HEK293 (cell line): ENCODE data around the gene SPOUT1.
A peak's percentile ranks its signal among the peaks of the same experiment; 100 is the strongest.

Experiments
- CTCF ChIA-PET: fragments of 350-600 bp; formaldehyde crosslinking; extraction: SDS; loops from one replicate; lab custom pipeline; 2021; ENCODE audit warnings: antibody characterized with exemption; lab: Yijun Ruan, JAX
- POLR2A ChIA-PET: fragments of 300-600 bp; formaldehyde crosslinking; extraction: SDS; loops from one replicate; lab custom pipeline; 2020; ENCODE audit warnings: antibody characterized with exemption, inconsistent platforms; lab: Yijun Ruan, JAX
- H3K27ac ChIP-seq: fragments of 200-500 bp; sonication (Bioruptor generic); 2 replicates; pipeline ENCODE4 v1.5.1; 2014; ENCODE audit warnings: low read depth, low read length, control low read depth, inconsistent platforms; ENCODE audit errors: extremely low read depth
- H3K36me3 ChIP-seq, 2 experiments: fragments of 200-500 bp in 1 of 2; sonication (Bioruptor generic) in 1 of 2; 1 replicate in 1 of 2; 2 replicates in 1 of 2; pipeline ENCODE4 v1.5.1; 2014 to 2017; ENCODE audit warnings: inconsistent platforms in 2 of 2, low read length in 2 of 2; ENCODE audit not compliant: control insufficient read depth in 2 of 2, insufficient read depth in 1 of 2
- H3K4me1 ChIP-seq: fragments of 200-500 bp; sonication (Bioruptor generic); 2 replicates; pipeline ENCODE4 v1.5.1; 2014; ENCODE audit warnings: mild to moderate bottlenecking, low read length, inconsistent platforms; ENCODE audit not compliant: control insufficient read depth, insufficient read depth
- H3K4me3 ChIP-seq: 2 replicates; pipeline ENCODE4 v1.5.1; 2011; ENCODE audit warnings: low read depth, mild to moderate bottlenecking, control low read depth, low read length, moderate library complexity
- H3K9me3 ChIP-seq: fragments of 200-500 bp; sonication (Bioruptor generic); 2 replicates; pipeline ENCODE4 v1.5.1; 2014; ENCODE audit warnings: low read depth, low read length, inconsistent platforms; ENCODE audit not compliant: control insufficient read depth, insufficient read depth
- GLIS1 ChIP-seq: fragments of 450-650 bp; formaldehyde crosslinking; IDR thresholded peaks from 2 replicates; pipeline ENCODE4 v1.5.1; 2016; ENCODE audit warnings: missing biosample characterization, missing genetic modification characterization
- GLIS2 ChIP-seq: fragments of 450-650 bp; formaldehyde crosslinking; IDR thresholded peaks from 2 replicates; pipeline ENCODE4 v1.5.1; 2016; ENCODE audit warnings: missing biosample characterization, missing genetic modification characterization
- KLF8 ChIP-seq: fragments of 450-650 bp; formaldehyde crosslinking; IDR thresholded peaks from 2 replicates; pipeline ENCODE4 v1.5.1; 2016; ENCODE audit warnings: missing biosample characterization, missing genetic modification characterization
- OVOL3 ChIP-seq: fragments of 450-650 bp; formaldehyde crosslinking; IDR thresholded peaks from 2 replicates; pipeline ENCODE4 v1.5.1; 2016; ENCODE audit warnings: missing biosample characterization, missing genetic modification characterization
- SETDB1 ChIP-seq: IDR thresholded peaks from one replicate; pipeline ENCODE4 v1.6.1; 2017; ENCODE audit warnings: mild to moderate bottlenecking, low read length, moderate library complexity, mixed read lengths; ENCODE audit not compliant: insufficient read length
- SP7 ChIP-seq: fragments of 450-650 bp; formaldehyde crosslinking; IDR thresholded peaks from 2 replicates; pipeline ENCODE4 v1.5.1; 2016; ENCODE audit warnings: missing biosample characterization, missing genetic modification characterization
- ZBTB20 ChIP-seq: fragments of 450-650 bp; formaldehyde crosslinking; IDR thresholded peaks from 2 replicates; pipeline ENCODE4 v1.5.1; 2016; ENCODE audit warnings: missing biosample characterization, missing genetic modification characterization
- ZBTB8A ChIP-seq: fragments of 450-650 bp; formaldehyde crosslinking; IDR thresholded peaks from 2 replicates; pipeline ENCODE4 v1.5.1; 2016; ENCODE audit warnings: missing biosample characterization, missing genetic modification characterization
- ZIC2 ChIP-seq: fragments of 450-650 bp; formaldehyde crosslinking; IDR thresholded peaks from 2 replicates; pipeline ENCODE4 v1.5.1; 2016; ENCODE audit warnings: missing biosample characterization, missing genetic modification characterization
- ZNF2 ChIP-seq: fragments of 450-650 bp; formaldehyde crosslinking; IDR thresholded peaks from 2 replicates; pipeline ENCODE4 v1.5.1; 2016; ENCODE audit warnings: missing biosample characterization, missing genetic modification characterization
- ZNF214 ChIP-seq: fragments of 450-650 bp; formaldehyde crosslinking; IDR thresholded peaks from 2 replicates; pipeline ENCODE4 v1.5.1; 2017; ENCODE audit warnings: missing biosample characterization, mild to moderate bottlenecking, missing genetic modification characterization, borderline replicate concordance
- ZNF391 ChIP-seq: fragments of 450-650 bp; formaldehyde crosslinking; IDR thresholded peaks from 2 replicates; pipeline ENCODE4 v1.5.1; 2016; ENCODE audit warnings: low read depth, missing biosample characterization, missing genetic modification characterization, borderline replicate concordance
- ZNF549 ChIP-seq: fragments of 450-650 bp; IDR thresholded peaks from 2 replicates; pipeline ENCODE4 v1.5.1; 2018; ENCODE audit warnings: missing biosample characterization, missing genetic modification characterization, mild to moderate bottlenecking, inconsistent platforms, moderate library complexity
- ZNF561 ChIP-seq: fragments of 450-650 bp; IDR thresholded peaks from 2 replicates; pipeline ENCODE4 v1.5.1; 2018; ENCODE audit warnings: missing biosample characterization, missing genetic modification characterization, borderline replicate concordance
- ZNF600 ChIP-seq: fragments of 450-650 bp; formaldehyde crosslinking; IDR thresholded peaks from 2 replicates; pipeline ENCODE4 v1.5.1; 2016; ENCODE audit warnings: missing biosample characterization, missing genetic modification characterization
- ZNF658 ChIP-seq: fragments of 450-650 bp; formaldehyde crosslinking; IDR thresholded peaks from 2 replicates; pipeline ENCODE4; 2016; ENCODE audit warnings: missing biosample characterization, missing genetic modification characterization
- ZNF768 ChIP-seq: fragments of 450-650 bp; formaldehyde crosslinking; IDR thresholded peaks from 2 replicates; pipeline ENCODE4 v1.5.1; 2018; ENCODE audit warnings: missing biosample characterization, mild to moderate bottlenecking, missing genetic modification characterization
- ZSCAN30 ChIP-seq: fragments of 450-650 bp; IDR thresholded peaks from 2 replicates; pipeline ENCODE4 v1.5.1; 2018; ENCODE audit warnings: missing biosample characterization, mild to moderate bottlenecking, missing genetic modification characterization, moderate library complexity
- TF ChIP-seq, protein P1 (sequence below): fragments of 450-650 bp; formaldehyde crosslinking; optimal IDR thresholded peaks from 2 replicates; pipeline ENCODE3; 2016; ENCODE audit warnings: missing biosample characterization, mild to moderate bottlenecking, missing genetic modification characterization
- TF ChIP-seq, protein P2 (sequence below): fragments of 450-650 bp; formaldehyde crosslinking; IDR thresholded peaks from 2 replicates; pipeline ENCODE4 v1.5.1; 2017; ENCODE audit warnings: missing biosample characterization, mild to moderate bottlenecking, missing genetic modification characterization, moderate library complexity
- TF ChIP-seq, protein P3 (sequence below): fragments of 450-650 bp; formaldehyde crosslinking; IDR thresholded peaks from 2 replicates; pipeline ENCODE4 v1.5.1; 2016; ENCODE audit warnings: missing biosample characterization, missing genetic modification characterization
- TF ChIP-seq, protein P4 (sequence below): fragments of 450-650 bp; formaldehyde crosslinking; IDR thresholded peaks from 2 replicates; pipeline ENCODE4 v1.5.1; 2016; ENCODE audit warnings: missing biosample characterization, missing genetic modification characterization
- TF ChIP-seq, protein P5 (sequence below): fragments of 450-650 bp; formaldehyde crosslinking; IDR thresholded peaks from 2 replicates; pipeline ENCODE4 v1.5.1; 2016; ENCODE audit warnings: missing biosample characterization, missing genetic modification characterization

SPOUT1 gene

DNA sequence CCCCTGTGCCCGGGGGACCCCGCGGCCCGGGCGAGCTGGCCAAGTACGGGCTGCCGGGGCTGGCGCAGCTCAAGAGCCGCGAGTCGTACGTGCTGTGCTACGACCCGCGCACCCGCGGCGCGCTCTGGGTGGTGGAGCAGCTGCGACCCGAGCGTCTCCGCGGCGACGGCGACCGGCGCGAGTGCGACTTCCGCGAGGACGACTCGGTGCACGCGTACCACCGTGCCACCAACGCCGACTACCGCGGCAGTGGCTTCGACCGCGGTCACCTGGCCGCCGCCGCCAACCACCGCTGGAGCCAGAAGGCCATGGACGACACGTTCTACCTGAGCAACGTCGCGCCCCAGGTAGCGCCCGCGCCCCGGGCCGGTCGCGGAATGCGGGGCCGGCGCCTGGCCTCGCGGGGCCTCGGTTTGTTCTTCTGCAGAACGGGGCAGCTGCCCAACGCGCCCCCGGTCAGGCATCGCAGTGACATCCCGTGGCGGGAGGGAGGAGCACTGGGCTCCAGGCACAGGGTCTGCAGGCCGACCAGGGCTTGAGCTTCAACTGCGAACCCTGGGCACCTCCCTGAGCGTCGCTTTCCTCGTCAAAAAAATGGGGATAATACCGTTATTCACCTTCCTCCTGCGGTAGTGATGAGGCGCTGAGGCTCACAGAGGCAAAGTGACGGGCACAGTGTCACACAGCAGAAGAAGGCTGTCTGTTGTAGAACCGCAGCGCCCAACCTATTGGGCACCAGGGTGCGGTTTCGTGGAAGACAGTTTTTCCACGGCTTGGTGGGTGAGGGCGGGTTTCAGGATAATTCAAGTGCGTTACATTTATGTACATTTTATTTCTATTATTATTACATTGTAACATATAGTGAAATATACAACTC lies 10.5 kb downstream of the SPOUT1 start:
- Histone ChIP-seq H3K4me1 (no peaks in the 10 kb centered on the region), H3K36me3 (peaks cover 0 to 40% of the 10 kb centered on the region in 2 experiments; a peak in 1 of 3 replicates), H3K4me3 (peak overlapping the region; percentile 60), H3K9me3 (no peaks in the 10 kb centered on the region), H3K27ac (peak overlapping the region; percentile 74; the same call in 1 of the 2 replicates)
- CTCF ChIA-PET = interaction anchor here (0.7 to 2.3 kb wide), 16 partner anchors 8 to 184 kb away, joined by 3 to 16 read pairs (median 6); no protein-coding TSS in a partner anchor
- TF ChIP-seq ZNF214 (tag by site-specific recombination) = no peak
- peak; percentile 16; the same call in 1 of the 2 replicates for TF ChIP-seq GLIS2 (tag by site-specific recombination)
- TF ChIP-seq, protein P1, sequence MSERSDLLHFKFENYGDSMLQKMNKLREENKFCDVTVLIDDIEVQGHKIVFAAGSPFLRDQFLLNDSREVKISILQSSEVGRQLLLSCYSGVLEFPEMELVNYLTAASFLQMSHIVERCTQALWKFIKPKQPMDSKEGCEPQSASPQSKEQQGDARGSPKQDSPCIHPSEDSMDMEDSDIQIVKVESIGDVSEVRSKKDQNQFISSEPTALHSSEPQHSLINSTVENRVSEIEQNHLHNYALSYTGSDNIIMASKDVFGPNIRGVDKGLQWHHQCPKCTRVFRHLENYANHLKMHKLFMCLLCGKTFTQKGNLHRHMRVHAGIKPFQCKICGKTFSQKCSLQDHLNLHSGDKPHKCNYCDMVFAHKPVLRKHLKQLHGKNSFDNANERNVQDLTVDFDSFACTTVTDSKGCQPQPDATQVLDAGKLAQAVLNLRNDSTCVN (tag by site-specific recombination) = peak; percentile 96
- TF ChIP-seq, protein P2, sequence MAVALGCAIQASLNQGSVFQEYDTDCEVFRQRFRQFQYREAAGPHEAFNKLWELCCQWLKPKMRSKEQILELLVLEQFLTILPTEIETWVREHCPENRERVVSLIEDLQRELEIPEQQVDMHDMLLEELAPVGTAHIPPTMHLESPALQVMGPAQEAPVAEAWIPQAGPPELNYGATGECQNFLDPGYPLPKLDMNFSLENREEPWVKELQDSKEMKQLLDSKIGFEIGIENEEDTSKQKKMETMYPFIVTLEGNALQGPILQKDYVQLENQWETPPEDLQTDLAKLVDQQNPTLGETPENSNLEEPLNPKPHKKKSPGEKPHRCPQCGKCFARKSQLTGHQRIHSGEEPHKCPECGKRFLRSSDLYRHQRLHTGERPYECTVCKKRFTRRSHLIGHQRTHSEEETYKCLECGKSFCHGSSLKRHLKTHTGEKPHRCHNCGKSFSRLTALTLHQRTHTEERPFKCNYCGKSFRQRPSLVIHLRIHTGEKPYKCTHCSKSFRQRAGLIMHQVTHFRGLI (tag by site-specific recombination) = 0 out of 2 replicates have a peak, but pooled peaks have one; percentile 11
- TF ChIP-seq ZNF549 (tag by site-specific recombination) = no peak
- peak; percentile 14; the same call in 1 of the 2 replicates for TF ChIP-seq SP7 (tag by site-specific recombination)
- no peak for TF ChIP-seq SETDB1
- TF ChIP-seq ZBTB8A (tag by site-specific recombination) = 0 out of 2 replicates have a peak, but pooled peaks have one; percentile 20
- TF ChIP-seq ZNF658 (tag by site-specific recombination) = no peak
- TF ChIP-seq ZBTB20 (tag by site-specific recombination) = peak; percentile 61
- TF ChIP-seq ZIC2 (tag by site-specific recombination) = 0 out of 2 replicates have a peak, but pooled peaks have one; percentile 11
- TF ChIP-seq ZNF600 (tag by site-specific recombination) = 0 out of 2 replicates have a peak, but pooled peaks have one; percentile 33
- TF ChIP-seq ZNF391 (tag by site-specific recombination) = 0 out of 2 replicates have a peak, but pooled peaks have one; percentile 48
- TF ChIP-seq ZSCAN30 = 0 out of 2 replicates have a peak, but pooled peaks have one; percentile 34
- TF ChIP-seq, protein P3, sequence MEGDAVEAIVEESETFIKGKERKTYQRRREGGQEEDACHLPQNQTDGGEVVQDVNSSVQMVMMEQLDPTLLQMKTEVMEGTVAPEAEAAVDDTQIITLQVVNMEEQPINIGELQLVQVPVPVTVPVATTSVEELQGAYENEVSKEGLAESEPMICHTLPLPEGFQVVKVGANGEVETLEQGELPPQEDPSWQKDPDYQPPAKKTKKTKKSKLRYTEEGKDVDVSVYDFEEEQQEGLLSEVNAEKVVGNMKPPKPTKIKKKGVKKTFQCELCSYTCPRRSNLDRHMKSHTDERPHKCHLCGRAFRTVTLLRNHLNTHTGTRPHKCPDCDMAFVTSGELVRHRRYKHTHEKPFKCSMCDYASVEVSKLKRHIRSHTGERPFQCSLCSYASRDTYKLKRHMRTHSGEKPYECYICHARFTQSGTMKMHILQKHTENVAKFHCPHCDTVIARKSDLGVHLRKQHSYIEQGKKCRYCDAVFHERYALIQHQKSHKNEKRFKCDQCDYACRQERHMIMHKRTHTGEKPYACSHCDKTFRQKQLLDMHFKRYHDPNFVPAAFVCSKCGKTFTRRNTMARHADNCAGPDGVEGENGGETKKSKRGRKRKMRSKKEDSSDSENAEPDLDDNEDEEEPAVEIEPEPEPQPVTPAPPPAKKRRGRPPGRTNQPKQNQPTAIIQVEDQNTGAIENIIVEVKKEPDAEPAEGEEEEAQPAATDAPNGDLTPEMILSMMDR = peak; percentile 47; the same call in 1 of the 2 replicates
- TF ChIP-seq ZNF2 (tag by site-specific recombination) = 0 out of 2 replicates have a peak, but pooled peaks have one; percentile 12
- no peak for TF ChIP-seq OVOL3 (tag by site-specific recombination)
- TF ChIP-seq GLIS1 = peak; percentile 50; the same call in 1 of the 2 replicates
- TF ChIP-seq, protein P4, sequence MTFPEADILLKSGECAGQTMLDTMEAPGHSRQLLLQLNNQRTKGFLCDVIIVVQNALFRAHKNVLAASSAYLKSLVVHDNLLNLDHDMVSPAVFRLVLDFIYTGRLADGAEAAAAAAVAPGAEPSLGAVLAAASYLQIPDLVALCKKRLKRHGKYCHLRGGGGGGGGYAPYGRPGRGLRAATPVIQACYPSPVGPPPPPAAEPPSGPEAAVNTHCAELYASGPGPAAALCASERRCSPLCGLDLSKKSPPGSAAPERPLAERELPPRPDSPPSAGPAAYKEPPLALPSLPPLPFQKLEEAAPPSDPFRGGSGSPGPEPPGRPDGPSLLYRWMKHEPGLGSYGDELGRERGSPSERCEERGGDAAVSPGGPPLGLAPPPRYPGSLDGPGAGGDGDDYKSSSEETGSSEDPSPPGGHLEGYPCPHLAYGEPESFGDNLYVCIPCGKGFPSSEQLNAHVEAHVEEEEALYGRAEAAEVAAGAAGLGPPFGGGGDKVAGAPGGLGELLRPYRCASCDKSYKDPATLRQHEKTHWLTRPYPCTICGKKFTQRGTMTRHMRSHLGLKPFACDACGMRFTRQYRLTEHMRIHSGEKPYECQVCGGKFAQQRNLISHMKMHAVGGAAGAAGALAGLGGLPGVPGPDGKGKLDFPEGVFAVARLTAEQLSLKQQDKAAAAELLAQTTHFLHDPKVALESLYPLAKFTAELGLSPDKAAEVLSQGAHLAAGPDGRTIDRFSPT (tag by site-specific recombination) = peak; percentile 46; the same call in 1 of the 2 replicates
- TF ChIP-seq ZNF768 (tag by site-specific recombination) = 0 out of 2 replicates have a peak, but pooled peaks have one; percentile 6
- TF ChIP-seq, protein P5, sequence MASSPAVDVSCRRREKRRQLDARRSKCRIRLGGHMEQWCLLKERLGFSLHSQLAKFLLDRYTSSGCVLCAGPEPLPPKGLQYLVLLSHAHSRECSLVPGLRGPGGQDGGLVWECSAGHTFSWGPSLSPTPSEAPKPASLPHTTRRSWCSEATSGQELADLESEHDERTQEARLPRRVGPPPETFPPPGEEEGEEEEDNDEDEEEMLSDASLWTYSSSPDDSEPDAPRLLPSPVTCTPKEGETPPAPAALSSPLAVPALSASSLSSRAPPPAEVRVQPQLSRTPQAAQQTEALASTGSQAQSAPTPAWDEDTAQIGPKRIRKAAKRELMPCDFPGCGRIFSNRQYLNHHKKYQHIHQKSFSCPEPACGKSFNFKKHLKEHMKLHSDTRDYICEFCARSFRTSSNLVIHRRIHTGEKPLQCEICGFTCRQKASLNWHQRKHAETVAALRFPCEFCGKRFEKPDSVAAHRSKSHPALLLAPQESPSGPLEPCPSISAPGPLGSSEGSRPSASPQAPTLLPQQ (tag by site-specific recombination) = peak; percentile 51
- TF ChIP-seq KLF8 (tag by site-specific recombination) = peak; percentile 11; the same call in 1 of the 2 replicates
- 0 out of 2 replicates have a peak, but pooled peaks have one; percentile 30 for TF ChIP-seq ZNF561 (tag by site-specific recombination)
- TF ChIP-seq, all 188 proteins: peak for 18
- POLR2A ChIA-PET = interaction anchor here (1.0 to 4.1 kb wide), 17 partner anchors 10 to 262 kb away, joined by 3 to 94 read pairs (median 5); partner anchors contain the start of genes SPOUT1 and ZDHHC12
